Panc1 (cell line): ENCODE results near the gene ZNF557. TPM values are rescaled to one million over a fixed set of nuclear protein-coding genes. Genes with fewer than 3 reads are reported as not detected.

Experiments
- ATAC-seq: fragments of 200-7000 bp; cut with Tn5 transposase; 2 replicates; pipeline ENCODE4 v1.9.1; 2020; ENCODE audit warnings: mild to moderate bottlenecking, moderate library complexity
- BruUV-seq: library from RNA; stranded (reverse); fragments of 400-500 nt; replicated peaks from 2 replicates; lab custom pipeline; 2021; lab: Mats Ljungman, UMichigan
- CTCF ChIA-PET: fragments of 300-600 bp; sonication (Branson Sonifier 250); formaldehyde crosslinking; loops from one replicate; lab custom pipeline; 2022; ENCODE audit warnings: antibody characterized with exemption; lab: Charles Lee
- POLR2A ChIA-PET: fragments of 300-600 bp; sonication (Branson Sonifier 250); formaldehyde crosslinking; loops from one replicate; lab custom pipeline; 2022; ENCODE audit warnings: antibody characterized with exemption; lab: Charles Lee
- DNase-seq: peaks from one replicate; pipeline ENCODE4 v3.0.0-alpha.2; 2010; ENCODE audit warnings: low read depth, low spot score
- H3K27ac ChIP-seq: 2 replicates; pipeline ENCODE4 v1.5.1; 2011; ENCODE audit warnings: mild to moderate bottlenecking, low read length, inconsistent platforms
- H3K27me3 ChIP-seq: fragments of 200-500 bp; sonication (Bioruptor generic); 2 replicates; pipeline ENCODE4 v1.6.0; 2014; ENCODE audit warnings: low read length, inconsistent platforms; ENCODE audit not compliant: control insufficient read depth, insufficient read depth
- H3K36me3 ChIP-seq: fragments of 200-500 bp; sonication (Bioruptor generic); 2 replicates; pipeline ENCODE4 v1.5.1; 2014; ENCODE audit warnings: inconsistent platforms, mild to moderate bottlenecking, low read length, moderate library complexity; ENCODE audit not compliant: control insufficient read depth, insufficient read depth
- H3K4me1 ChIP-seq: 2 replicates; pipeline ENCODE4 v1.5.1; 2011; ENCODE audit warnings: inconsistent platforms, mild to moderate bottlenecking, low read length, moderate library complexity; ENCODE audit not compliant: control insufficient read depth, insufficient read depth
- H3K4me3 ChIP-seq, 2 experiments: 2 replicates each; pipeline ENCODE4 v1.5.1; 2011 to 2012; ENCODE audit warnings: low read depth in 2 of 2, low read length in 2 of 2, mild to moderate bottlenecking in 2 of 2, inconsistent platforms in 1 of 2, moderate library complexity in 1 of 2
- H3K9me3 ChIP-seq: fragments of 200-500 bp; sonication (Bioruptor generic); 2 replicates; pipeline ENCODE4 v1.5.1; 2014; ENCODE audit warnings: low read depth, mild to moderate bottlenecking, inconsistent platforms, low read length, moderate library complexity; ENCODE audit not compliant: control insufficient read depth, insufficient read depth
- POLR2AphosphoS5 ChIP-seq: IDR thresholded peaks from 2 replicates; pipeline ENCODE4 v1.6.1; 2012; ENCODE audit warnings: mild to moderate bottlenecking, low read depth, low read length, moderate library complexity
- SIN3A ChIP-seq: IDR thresholded peaks from 2 replicates; pipeline ENCODE4 v1.6.1; 2012; ENCODE audit warnings: low read depth, mild to moderate bottlenecking, low read length, moderate library complexity, borderline replicate concordance; ENCODE audit not compliant: insufficient read depth
- TCF7L2 ChIP-seq: IDR thresholded peaks from 2 replicates; pipeline ENCODE4 v1.6.1; 2011; ENCODE audit warnings: mild to moderate bottlenecking, low read depth, low read length, inconsistent platforms
- in situ Hi-C: cut with HindIII; loops from 2 replicates; pipeline ENCODE4 v1.10.0; 2016; ENCODE audit warnings: low sequenced_read_pairs, low pct_unique_long_range_greater_than_20kb
- intact Hi-C: fragments of 100-400 bp; cut with micrococcal nuclease; formaldehyde crosslinking; loops from one replicate; pipeline ENCODE4 v1.10.0; 2022; ENCODE audit not compliant: unreplicated experiment
- total RNA-seq: library from RNA; stranded (reverse); gene quantifications from one replicate; pipeline ENCODE4 v1.2.1, GENCODE V29; 2021; ENCODE audit not compliant: unreplicated experiment
- TF ChIP-seq, protein P1 (sequence below), 2 experiments: IDR thresholded peaks; 2 replicates each; pipeline ENCODE4 v1.6.1; 2011 to 2012; ENCODE audit warnings: low read depth in 2 of 2, control low read depth in 1 of 2, low read length in 1 of 2, mild to moderate bottlenecking in 1 of 2, moderate library complexity in 1 of 2; ENCODE audit not compliant: insufficient read depth in 1 of 2
- TF ChIP-seq, protein P2 (sequence below): fragments of 450-650 bp; IDR thresholded peaks from 2 replicates; pipeline ENCODE4 v1.5.1; 2017; ENCODE audit warnings: mild to moderate bottlenecking

ZNF557 gene
- total RNA-seq, 1 experiment from 2014 or later: 7.6 TPM

DNA sequence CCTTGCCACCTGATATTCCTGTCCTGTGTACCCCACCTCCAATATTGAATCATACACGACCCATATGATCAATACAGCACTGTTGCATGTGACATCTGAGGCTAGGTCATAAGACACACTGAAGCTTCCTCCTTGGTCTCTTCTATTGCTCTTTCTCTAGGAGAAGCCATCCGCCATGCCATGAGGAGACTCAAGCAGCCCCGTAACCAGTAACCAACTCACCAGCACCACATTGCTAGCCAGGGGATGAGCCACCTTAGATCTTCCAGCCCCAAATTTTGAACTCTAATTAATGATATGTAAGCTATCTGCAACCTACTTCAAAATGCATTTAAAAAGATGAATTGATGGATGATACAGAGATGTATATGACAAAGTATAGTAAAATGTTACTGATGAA is 28.6 kb downstream of the ZNF557 start:
- DNase-seq (no peak), ATAC-seq (no peak)
- Histone ChIP-seq H3K27ac (peak overlapping the region; percentile 89), H3K4me1 (no peaks in the 10 kb centered on the region; the same call in 1 of the 2 replicates), H3K9me3 (peaks cover 3% of the 10 kb centered on the region; the same call in 1 of the 2 replicates), H3K36me3 (no peaks in the 10 kb centered on the region), H3K27me3 (no peaks in the 10 kb centered on the region), H3K4me3 (peak overlapping the region; percentile 66 to 71; a peak in 3 of 4 replicates)
- ChIA-PET CTCF (no interaction called here), POLR2A (no interaction called here)
- in situ Hi-C loops (no loop called here), intact Hi-C loops (no loop called here)
- BruUV-seq: TSS peak; percentile 88
- no peak for TF ChIP-seq TCF7L2
- no peak for TF ChIP-seq POLR2AphosphoS5
- TF ChIP-seq, protein P1, sequence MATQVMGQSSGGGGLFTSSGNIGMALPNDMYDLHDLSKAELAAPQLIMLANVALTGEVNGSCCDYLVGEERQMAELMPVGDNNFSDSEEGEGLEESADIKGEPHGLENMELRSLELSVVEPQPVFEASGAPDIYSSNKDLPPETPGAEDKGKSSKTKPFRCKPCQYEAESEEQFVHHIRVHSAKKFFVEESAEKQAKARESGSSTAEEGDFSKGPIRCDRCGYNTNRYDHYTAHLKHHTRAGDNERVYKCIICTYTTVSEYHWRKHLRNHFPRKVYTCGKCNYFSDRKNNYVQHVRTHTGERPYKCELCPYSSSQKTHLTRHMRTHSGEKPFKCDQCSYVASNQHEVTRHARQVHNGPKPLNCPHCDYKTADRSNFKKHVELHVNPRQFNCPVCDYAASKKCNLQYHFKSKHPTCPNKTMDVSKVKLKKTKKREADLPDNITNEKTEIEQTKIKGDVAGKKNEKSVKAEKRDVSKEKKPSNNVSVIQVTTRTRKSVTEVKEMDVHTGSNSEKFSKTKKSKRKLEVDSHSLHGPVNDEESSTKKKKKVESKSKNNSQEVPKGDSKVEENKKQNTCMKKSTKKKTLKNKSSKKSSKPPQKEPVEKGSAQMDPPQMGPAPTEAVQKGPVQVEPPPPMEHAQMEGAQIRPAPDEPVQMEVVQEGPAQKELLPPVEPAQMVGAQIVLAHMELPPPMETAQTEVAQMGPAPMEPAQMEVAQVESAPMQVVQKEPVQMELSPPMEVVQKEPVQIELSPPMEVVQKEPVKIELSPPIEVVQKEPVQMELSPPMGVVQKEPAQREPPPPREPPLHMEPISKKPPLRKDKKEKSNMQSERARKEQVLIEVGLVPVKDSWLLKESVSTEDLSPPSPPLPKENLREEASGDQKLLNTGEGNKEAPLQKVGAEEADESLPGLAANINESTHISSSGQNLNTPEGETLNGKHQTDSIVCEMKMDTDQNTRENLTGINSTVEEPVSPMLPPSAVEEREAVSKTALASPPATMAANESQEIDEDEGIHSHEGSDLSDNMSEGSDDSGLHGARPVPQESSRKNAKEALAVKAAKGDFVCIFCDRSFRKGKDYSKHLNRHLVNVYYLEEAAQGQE (IDR thresholded peaks at IDR 0.05; ENCODE audit: insufficient read depth in 1 of 2, low read depth in 2 of 2, low read length in 1 of 2): no peak
- no peak for TF ChIP-seq SIN3A
- TF ChIP-seq, protein P2, sequence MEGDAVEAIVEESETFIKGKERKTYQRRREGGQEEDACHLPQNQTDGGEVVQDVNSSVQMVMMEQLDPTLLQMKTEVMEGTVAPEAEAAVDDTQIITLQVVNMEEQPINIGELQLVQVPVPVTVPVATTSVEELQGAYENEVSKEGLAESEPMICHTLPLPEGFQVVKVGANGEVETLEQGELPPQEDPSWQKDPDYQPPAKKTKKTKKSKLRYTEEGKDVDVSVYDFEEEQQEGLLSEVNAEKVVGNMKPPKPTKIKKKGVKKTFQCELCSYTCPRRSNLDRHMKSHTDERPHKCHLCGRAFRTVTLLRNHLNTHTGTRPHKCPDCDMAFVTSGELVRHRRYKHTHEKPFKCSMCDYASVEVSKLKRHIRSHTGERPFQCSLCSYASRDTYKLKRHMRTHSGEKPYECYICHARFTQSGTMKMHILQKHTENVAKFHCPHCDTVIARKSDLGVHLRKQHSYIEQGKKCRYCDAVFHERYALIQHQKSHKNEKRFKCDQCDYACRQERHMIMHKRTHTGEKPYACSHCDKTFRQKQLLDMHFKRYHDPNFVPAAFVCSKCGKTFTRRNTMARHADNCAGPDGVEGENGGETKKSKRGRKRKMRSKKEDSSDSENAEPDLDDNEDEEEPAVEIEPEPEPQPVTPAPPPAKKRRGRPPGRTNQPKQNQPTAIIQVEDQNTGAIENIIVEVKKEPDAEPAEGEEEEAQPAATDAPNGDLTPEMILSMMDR: no peak

DNA sequence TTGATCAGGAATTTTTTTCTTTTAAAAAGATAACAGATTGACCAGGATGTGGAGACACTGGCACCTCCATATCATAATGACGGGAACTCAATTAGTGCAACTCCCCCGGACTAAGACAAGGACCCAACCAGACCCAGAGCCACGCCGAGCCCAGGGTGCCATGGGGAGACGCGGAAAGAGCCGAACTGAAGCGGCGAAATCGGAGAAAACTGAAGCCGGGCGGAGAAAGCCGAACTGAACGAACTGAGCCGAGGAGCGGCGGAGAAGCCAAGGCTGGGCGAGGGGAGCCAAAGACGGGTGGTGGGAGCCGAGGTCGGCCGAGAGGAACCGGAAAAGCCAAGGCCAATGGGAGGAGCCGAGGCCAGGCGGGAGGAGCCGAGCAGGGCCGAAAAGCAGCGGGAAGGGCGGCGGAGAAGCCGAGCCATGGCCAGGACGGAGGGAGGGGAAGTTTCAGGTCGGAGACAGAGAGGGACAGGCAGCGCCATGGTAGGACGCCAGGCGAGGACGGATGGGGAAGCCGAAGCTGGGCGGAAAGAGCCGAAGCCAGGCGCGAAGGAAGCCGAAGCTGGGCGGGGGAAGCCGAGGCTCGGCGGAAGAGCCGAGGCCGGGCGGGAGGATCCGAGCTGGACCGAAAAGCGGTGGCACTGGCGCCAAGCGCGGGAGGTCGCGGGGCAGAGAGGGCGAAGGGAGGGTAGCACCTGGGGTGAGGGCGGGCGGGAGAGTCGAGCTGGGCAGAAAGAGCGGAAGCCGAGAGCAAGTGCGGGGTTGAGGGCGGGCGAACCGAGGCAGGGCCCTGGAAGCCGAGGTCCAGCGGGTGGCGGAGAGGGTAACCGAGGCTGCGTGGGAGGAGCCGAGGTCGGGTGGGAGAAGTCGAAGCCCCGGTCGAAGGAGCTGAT is 29.4 kb downstream of the ZNF557 start:
- intact Hi-C loops: no loop called here
- in situ Hi-C loops: no loop called here
- ChIA-PET CTCF (interaction anchor here (0.6 to 0.9 kb wide), 3 partner anchors 12 to 380 kb away, joined by 4 to 7 read pairs (median 6); no protein-coding TSS in a partner anchor), POLR2A (interaction anchor here (0.5 to 0.7 kb wide), 4 partner anchors 30 to 1107 kb away, joined by 3 to 11 read pairs (median 4); partner anchors contain the start of gene ZNF557)
- no peak for TF ChIP-seq SIN3A
- TF ChIP-seq, protein P2: no peak
- TF ChIP-seq, protein P1 (IDR thresholded peaks at IDR 0.05; ENCODE audit: insufficient read depth in 1 of 2, low read depth in 2 of 2, low read length in 1 of 2): no peak
- TF ChIP-seq POLR2AphosphoS5: peak; percentile 49; the same call in 1 of the 2 replicates
- TF ChIP-seq TCF7L2: no peak
- peak; percentile 53 for DNase-seq
- no peaks in the 10 kb centered on the region for H3K27me3 ChIP-seq
- H3K27ac ChIP-seq: peak overlapping the region; percentile 89
- ATAC-seq: peak; percentile 95
- H3K4me1 ChIP-seq: no peaks in the 10 kb centered on the region; the same call in 1 of the 2 replicates
- no TSS peak for BruUV-seq
- peaks cover 3% of the 10 kb centered on the region; the same call in 1 of the 2 replicates for H3K9me3 ChIP-seq
- H3K36me3 ChIP-seq: no peaks in the 10 kb centered on the region
- peak overlapping the region; percentile 66 to 71 for H3K4me3 ChIP-seq
